ENCODE data around the gene TBC1D16. TPM values are rescaled to one million over a fixed set of nuclear protein-coding genes. Genes with fewer than 3 reads are reported as not detected.

TBC1D16 gene
- total RNA-seq, 3 donors from 2014 or later (not counting 1 experiment from before 2014, with no cell fraction given), result 0.49 to 1.00 (median 0.65) TPM

- 93% methylated on average over 20 of the region's 20 CpGs for WGBS (ENCODE audit: insufficient coverage)
- Mint-ChIP-seq H3K4me3 (no peak overlapping the region), H3K27me3 (ENCODE audit: low read depth in 2 of 2) (peaks cover 0 to 3% of the 10 kb centered on the region in 2 donors), H3K27ac (no peak overlapping the region), H3K36me3 (no peaks in the 10 kb centered on the region), H3K4me1 (no peaks in the 10 kb centered on the region), H3K9me3 (no peaks in the 10 kb centered on the region)
- Histone ChIP-seq H3K36me3 (ENCODE audit: control insufficient read depth, insufficient read depth, low read length) (no peaks in the 10 kb centered on the region), H3K27ac (ENCODE audit: low read length) (no peak overlapping the region), H3K9me3 (ENCODE audit: control insufficient read depth, insufficient read depth, low read length) (no peaks in the 10 kb centered on the region), H3K4me1 (ENCODE audit: control insufficient read depth, insufficient read depth, low read length) (peaks cover 3% of the 10 kb centered on the region), H3K4me3 (ENCODE audit: low read length) (no peak overlapping the region), H3K27me3 (ENCODE audit: control insufficient read depth, insufficient read depth, low read length) (peaks cover 4% of the 10 kb centered on the region)
- intact Hi-C loops (cut with micrococcal nuclease), result no loop called here
- ATAC-seq (no peak), DNase-seq (no peak)
- TF ChIP-seq CTCF (IDR thresholded peaks at IDR 0.05), result no peak
Measured at GRCh38 chr17:79975498-79976134, 60.1 kb downstream of the TBC1D16 start.

- 79% methylated on average over 23 of the region's 23 CpGs for WGBS (ENCODE audit: insufficient coverage)
- no peak for DNase-seq
- peaks cover 4% of the 10 kb centered on the region for H3K27me3 ChIP-seq (ENCODE audit: control insufficient read depth, insufficient read depth, low read length)
Measured at GRCh38 chr17:79974566-79975497, 60.8 kb downstream of the TBC1D16 start.

GRCh38 chr17:79971651-79972050, 64.0 kb downstream of the TBC1D16 start:
- ATAC-seq (no peak), DNase-seq (no peak)
- Histone ChIP-seq H3K9me3 (ENCODE audit: control insufficient read depth, insufficient read depth, low read length) (no peaks in the 10 kb centered on the region), H3K4me3 (ENCODE audit: low read length) (no peak overlapping the region), H3K27ac (ENCODE audit: low read length) (no peak overlapping the region), H3K36me3 (ENCODE audit: control insufficient read depth, insufficient read depth, low read length) (no peaks in the 10 kb centered on the region), H3K4me1 (ENCODE audit: control insufficient read depth, insufficient read depth, low read length) (peaks cover 4% of the 10 kb centered on the region), H3K27me3 (ENCODE audit: control insufficient read depth, insufficient read depth, low read length) (peaks cover 4% of the 10 kb centered on the region)
- Mint-ChIP-seq H3K9me3 (no peaks in the 10 kb centered on the region), H3K27ac (no peak overlapping the region), H3K27me3 (ENCODE audit: low read depth in 2 of 2) (peaks cover 5 to 10% of the 10 kb centered on the region in 2 donors), H3K4me1 (no peaks in the 10 kb centered on the region), H3K4me3 (no peak overlapping the region), H3K36me3 (no peaks in the 10 kb centered on the region)
- intact Hi-C loops (cut with micrococcal nuclease), result no loop called here
- 93% methylated on average over 9 of the region's 9 CpGs for WGBS (ENCODE audit: insufficient coverage)
- TF ChIP-seq CTCF (IDR thresholded peaks at IDR 0.05), result no peak

More at GRCh38 chr17:79974566-79975497, 60.8 kb downstream of the TBC1D16 start:
- Histone ChIP-seq H3K9me3 (ENCODE audit: control insufficient read depth, insufficient read depth, low read length) (no peaks in the 10 kb centered on the region), H3K36me3 (ENCODE audit: control insufficient read depth, insufficient read depth, low read length) (no peaks in the 10 kb centered on the region), H3K4me3 (ENCODE audit: low read length) (no peak overlapping the region), H3K27ac (ENCODE audit: low read length) (no peak overlapping the region), H3K4me1 (ENCODE audit: control insufficient read depth, insufficient read depth, low read length) (peaks cover 4% of the 10 kb centered on the region)
- no peaks in the 10 kb centered on the region for H3K9me3 Mint-ChIP-seq
- ATAC-seq, result no peak
- H3K27me3 Mint-ChIP-seq (ENCODE audit: low read depth in 2 of 2), result peaks cover 0 to 6% of the 10 kb centered on the region in 2 donors
- H3K4me1 Mint-ChIP-seq, result no peaks in the 10 kb centered on the region
- H3K36me3 Mint-ChIP-seq, result no peaks in the 10 kb centered on the region
- H3K27ac Mint-ChIP-seq, result no peak overlapping the region
- intact Hi-C loops (cut with micrococcal nuclease), result no loop called here
- no peak overlapping the region for H3K4me3 Mint-ChIP-seq
- TF ChIP-seq CTCF (IDR thresholded peaks at IDR 0.05), result no peak
